Smooth muscle cell (in vitro differentiated cells): ENCODE measurements around the gene ABCB11. TPM values are rescaled to one million over a fixed set of nuclear protein-coding genes. Genes with fewer than 3 reads are reported as not detected.

Source experiments
- DNase-seq: peaks from one replicate; lab custom pipeline; 2025; ENCODE audit not compliant: unreplicated experiment; lab: John Stamatoyannopoulos, UW
- H2AFZ ChIP-seq: fragments of 200-600 bp; sonication (generic); 2 replicates; pipeline ENCODE4 v1.6.0; 2016; ENCODE audit warnings: antibody characterized with exemption, low read depth, mild to moderate bottlenecking
- H3F3A ChIP-seq: fragments of 200-600 bp; sonication (generic); 2 replicates; pipeline ENCODE4 v1.6.0; 2017; ENCODE audit warnings: antibody characterized with exemption, low read depth
- H3K27ac ChIP-seq: fragments of 200-600 bp; sonication (generic); 2 replicates; pipeline ENCODE4 v1.5.1; 2016; ENCODE audit warnings: low read depth, mild to moderate bottlenecking
- H3K27me3 ChIP-seq: fragments of 200-600 bp; sonication (generic); 2 replicates; pipeline ENCODE4 v1.6.1; 2016; ENCODE audit warnings: low read depth, mild to moderate bottlenecking
- H3K36me3 ChIP-seq: fragments of 200-600 bp; sonication (generic); 2 replicates; pipeline ENCODE4 v1.5.1; 2016; ENCODE audit warnings: low read depth
- H3K4me1 ChIP-seq: fragments of 200-600 bp; sonication (generic); 2 replicates; pipeline ENCODE4 v1.5.1; 2016; ENCODE audit warnings: low read depth
- H3K4me2 ChIP-seq: fragments of 200-600 bp; sonication (generic); 2 replicates; pipeline ENCODE4 v1.6.0; 2016; ENCODE audit warnings: mild to moderate bottlenecking
- H3K4me3 ChIP-seq: fragments of 200-600 bp; sonication (generic); 2 replicates; pipeline ENCODE4 v1.5.1; 2016; ENCODE audit warnings: mild to moderate bottlenecking
- H3K79me2 ChIP-seq: fragments of 200-600 bp; sonication (generic); 2 replicates; pipeline ENCODE4 v1.6.0; 2016; ENCODE audit warnings: low read depth, mild to moderate bottlenecking
- H3K9ac ChIP-seq: fragments of 200-600 bp; sonication (generic); 2 replicates; pipeline ENCODE4 v1.6.0; 2016; ENCODE audit warnings: low read depth
- H3K9me3 ChIP-seq: fragments of 200-600 bp; sonication (generic); replicated peaks from 2 replicates; pipeline ENCODE4 v1.5.1; 2016; ENCODE audit warnings: low read depth
- H4K20me1 ChIP-seq: fragments of 200-600 bp; sonication (generic); 2 replicates; pipeline ENCODE4 v1.6.0; 2016; ENCODE audit warnings: low read depth
- WGBS: methylation state at CpG from one replicate; pipeline ENCODE4 v1.1.7; 2016; ENCODE audit warnings: low lambda C conversion rate; 5-methylcytosine and 5-hydroxymethylcytosine counted together
- polyA plus RNA-seq: library from polyadenylated mRNA; unstranded; fragments of >200 nt; fragmentation: Nextera tagmentation; extraction: Ambion mirVana; gene quantifications from 2 replicates; pipeline ENCODE4 v1.2.1, GENCODE V29; 2016
- total RNA-seq: library from RNA; depleted of rRNA; stranded (reverse); fragments of >200 nt; gene quantifications from 2 replicates; pipeline ENCODE4 v1.2.3, GENCODE V29; 2014
- TF ChIP-seq, protein P1 (sequence below): fragments of 200-600 bp; sonication (generic); IDR thresholded peaks from 2 replicates; pipeline ENCODE4 v1.5.1; 2017; ENCODE audit warnings: borderline replicate concordance, mild to moderate bottlenecking, antibody characterized with exemption; ENCODE audit not compliant: insufficient read depth, poor library complexity, severe bottlenecking

The ABCB11 gene
- total and polyA plus RNA-seq, 2 experiments from 2014 or later: 0.04 to 0.05 TPM

DNA sequence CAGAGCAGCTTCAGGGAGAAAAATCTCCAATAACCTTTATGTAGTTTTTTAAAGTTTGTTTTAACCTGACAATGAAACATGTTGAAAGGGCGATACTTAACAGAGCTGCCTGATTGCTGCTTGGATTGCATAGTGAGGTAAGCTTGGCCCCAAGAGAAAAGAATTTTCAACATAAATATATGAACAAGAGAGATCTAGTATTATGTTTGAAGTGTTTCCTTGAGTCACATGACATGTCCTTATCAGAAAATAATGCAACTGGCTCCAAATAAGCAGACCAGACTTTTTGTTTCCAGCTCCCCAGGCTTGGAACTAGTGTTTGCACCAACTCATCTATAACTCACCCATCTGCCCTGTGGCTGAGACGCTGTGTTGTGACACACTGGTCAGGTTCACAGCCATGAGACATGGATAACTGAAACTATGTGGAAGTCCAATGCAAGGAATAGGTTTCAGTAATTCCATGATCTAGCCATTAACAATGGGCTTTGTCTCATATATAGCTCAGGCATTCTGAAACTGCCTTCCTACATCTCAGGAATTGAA lies 44.7 kb downstream of the ABCB11 start:
- H3K79me2 ChIP-seq: no peaks in the 10 kb centered on the region
- TF ChIP-seq, protein P1, sequence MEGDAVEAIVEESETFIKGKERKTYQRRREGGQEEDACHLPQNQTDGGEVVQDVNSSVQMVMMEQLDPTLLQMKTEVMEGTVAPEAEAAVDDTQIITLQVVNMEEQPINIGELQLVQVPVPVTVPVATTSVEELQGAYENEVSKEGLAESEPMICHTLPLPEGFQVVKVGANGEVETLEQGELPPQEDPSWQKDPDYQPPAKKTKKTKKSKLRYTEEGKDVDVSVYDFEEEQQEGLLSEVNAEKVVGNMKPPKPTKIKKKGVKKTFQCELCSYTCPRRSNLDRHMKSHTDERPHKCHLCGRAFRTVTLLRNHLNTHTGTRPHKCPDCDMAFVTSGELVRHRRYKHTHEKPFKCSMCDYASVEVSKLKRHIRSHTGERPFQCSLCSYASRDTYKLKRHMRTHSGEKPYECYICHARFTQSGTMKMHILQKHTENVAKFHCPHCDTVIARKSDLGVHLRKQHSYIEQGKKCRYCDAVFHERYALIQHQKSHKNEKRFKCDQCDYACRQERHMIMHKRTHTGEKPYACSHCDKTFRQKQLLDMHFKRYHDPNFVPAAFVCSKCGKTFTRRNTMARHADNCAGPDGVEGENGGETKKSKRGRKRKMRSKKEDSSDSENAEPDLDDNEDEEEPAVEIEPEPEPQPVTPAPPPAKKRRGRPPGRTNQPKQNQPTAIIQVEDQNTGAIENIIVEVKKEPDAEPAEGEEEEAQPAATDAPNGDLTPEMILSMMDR: no peak
- DNase-seq: no peak
- peaks cover 17% of the 10 kb centered on the region for H3K27me3 ChIP-seq
- no peaks in the 10 kb centered on the region for H3K4me1 ChIP-seq
- no peak overlapping the region for H2AFZ ChIP-seq
- H4K20me1 ChIP-seq: no peaks in the 10 kb centered on the region
- H3K9ac ChIP-seq: no peak overlapping the region
- no peak overlapping the region for H3K4me2 ChIP-seq
- H3K9me3 ChIP-seq: no peaks in the 10 kb centered on the region
- no peak overlapping the region for H3K4me3 ChIP-seq
- 90% methylated on average over 2 of the region's 2 CpGs for WGBS
- H3F3A ChIP-seq: no peaks in the 10 kb centered on the region
- H3K27ac ChIP-seq: no peak overlapping the region
- H3K36me3 ChIP-seq: no peaks in the 10 kb centered on the region

DNA sequence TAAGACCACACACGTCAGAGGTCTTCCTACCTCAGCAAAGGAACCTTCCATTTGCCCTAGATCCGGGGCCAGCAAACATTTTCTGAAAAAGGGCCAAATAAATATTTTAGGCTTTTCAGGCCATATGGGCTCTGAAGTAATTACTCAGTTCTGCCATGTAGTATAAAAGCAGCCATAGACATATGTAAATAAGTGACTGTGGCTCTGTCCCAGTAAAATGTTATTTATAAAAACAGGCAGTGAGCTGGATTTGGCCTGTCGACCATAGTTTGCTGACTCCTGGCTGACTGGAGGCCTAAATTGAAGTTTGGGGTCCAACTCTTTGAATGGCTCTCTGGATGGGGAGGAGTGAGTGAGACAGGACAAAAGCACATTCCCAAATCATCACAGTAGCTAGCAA lies 49.5 kb downstream of the ABCB11 start:
- H3K4me2 ChIP-seq: no peak overlapping the region
- H3K9me3 ChIP-seq: no peaks in the 10 kb centered on the region
- no peaks in the 10 kb centered on the region for H4K20me1 ChIP-seq
- DNase-seq: no peak
- WGBS: 94% methylated on average over 3 of the region's 3 CpGs
- H2AFZ ChIP-seq: no peak overlapping the region
- no peak overlapping the region for H3K4me3 ChIP-seq
- no peak overlapping the region for H3K27ac ChIP-seq
- H3K36me3 ChIP-seq: no peaks in the 10 kb centered on the region
- H3K27me3 ChIP-seq: peaks cover 6% of the 10 kb centered on the region
- H3F3A ChIP-seq: no peaks in the 10 kb centered on the region
- H3K9ac ChIP-seq: no peak overlapping the region
- no peaks in the 10 kb centered on the region for H3K79me2 ChIP-seq
- H3K4me1 ChIP-seq: no peaks in the 10 kb centered on the region
- TF ChIP-seq, protein P1: no peak

DNA sequence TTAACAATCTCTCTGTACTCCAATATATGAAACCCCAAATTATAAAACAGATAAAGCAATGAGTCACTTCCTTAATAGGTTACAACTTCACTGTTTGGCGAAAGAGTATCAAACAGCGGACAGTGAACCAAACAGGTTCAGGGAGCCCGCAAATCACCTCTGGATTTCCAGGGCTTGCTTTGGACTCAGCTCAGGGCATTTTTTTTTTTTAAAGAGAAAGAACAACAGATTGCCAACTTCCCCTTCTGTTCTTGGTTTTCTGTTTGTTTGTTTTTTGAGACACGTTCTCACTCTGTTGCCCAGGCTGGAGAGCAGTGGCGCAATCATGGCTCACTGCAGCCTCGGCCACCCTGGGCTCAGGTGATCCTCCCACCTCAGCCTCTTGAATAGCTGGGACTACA lies 52.7 kb downstream of the ABCB11 start:
- no peaks in the 10 kb centered on the region for H3K4me1 ChIP-seq
- no peak overlapping the region for H3K4me3 ChIP-seq
- no peaks in the 10 kb centered on the region for H4K20me1 ChIP-seq
- H3K9ac ChIP-seq: no peak overlapping the region
- no peak for DNase-seq
- no peaks in the 10 kb centered on the region for H3K79me2 ChIP-seq
- no peak overlapping the region for H3K27ac ChIP-seq
- WGBS: 89% methylated on average over 6 of the region's 6 CpGs
- no peak overlapping the region for H3K4me2 ChIP-seq
- no peaks in the 10 kb centered on the region for H3K36me3 ChIP-seq
- H3K27me3 ChIP-seq: peaks cover under 1% of the 10 kb centered on the region
- H2AFZ ChIP-seq: no peak overlapping the region
- no peaks in the 10 kb centered on the region for H3K9me3 ChIP-seq
- H3F3A ChIP-seq: no peaks in the 10 kb centered on the region
- TF ChIP-seq, protein P1: no peak

DNA sequence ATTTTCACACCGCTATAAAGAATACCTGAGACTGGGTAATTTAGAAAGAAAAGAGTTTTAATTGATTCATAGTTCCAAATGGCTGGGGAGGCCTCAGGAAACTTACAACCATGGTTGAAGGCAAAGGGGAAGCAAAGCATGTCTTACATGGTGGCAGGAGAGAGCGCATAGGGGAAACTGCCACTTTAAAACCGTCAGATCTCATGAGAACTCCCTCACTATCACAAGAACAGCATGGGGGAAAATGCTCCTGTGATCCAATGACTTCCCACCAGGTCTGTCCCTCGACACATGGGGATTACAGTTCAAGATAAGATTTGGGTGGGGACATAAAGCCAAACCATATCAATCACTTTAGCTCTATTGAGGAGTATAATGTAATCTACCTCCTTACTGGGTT lies 53.5 kb downstream of the ABCB11 start:
- no peaks in the 10 kb centered on the region for H4K20me1 ChIP-seq

More for the DNA sequence above, 53.5 kb downstream of the ABCB11 start:
- Histone ChIP-seq H3F3A (no peaks in the 10 kb centered on the region), H3K36me3 (no peaks in the 10 kb centered on the region), H3K27ac (no peak overlapping the region), H3K9me3 (no peaks in the 10 kb centered on the region), H3K4me1 (no peaks in the 10 kb centered on the region), H2AFZ (no peak overlapping the region), H3K4me3 (no peak overlapping the region), H3K4me2 (no peak overlapping the region), H3K27me3 (peaks cover 4% of the 10 kb centered on the region), H3K79me2 (no peaks in the 10 kb centered on the region), H3K9ac (no peak overlapping the region)
- no peak for DNase-seq
- WGBS: 94% methylated on average over 4 of the region's 4 CpGs
- TF ChIP-seq, protein P1: no peak
